GM18909 (cell line): ENCODE measurements around the gene GALC.
A peak's percentile ranks its signal among the peaks of the same experiment; 100 is the strongest.

ENCODE experiments used
- ATAC-seq: cut with Tn5 transposase; IDR thresholded peaks from one replicate; pipeline ENCODE4 v1.9.1; 2021; ENCODE audit warnings: mild to moderate bottlenecking; ENCODE audit not compliant: unreplicated experiment, poor library complexity

The GALC gene

GRCh38 chr14:87966816-87967215 is 26.2 kb downstream of the GALC start:
- ATAC-seq = no peak

GRCh38 chr14:87961246-87961645 is 31.7 kb downstream of the GALC start:
- ATAC-seq = no peak

GRCh38 chr14:87960013-87960787 is 32.8 kb downstream of the GALC start:
- ATAC-seq = no peak

GRCh38 chr14:87955501-87955900 is 37.5 kb downstream of the GALC start:
- ATAC-seq = no peak

GRCh38 chr14:87952307-87953094 is 40.5 kb downstream of the GALC start:
- peak; percentile 93 for ATAC-seq

- no peak for ATAC-seq
Observed at GRCh38 chr14:87944987-87945604, 47.9 kb downstream of the GALC start.

- no peak for ATAC-seq
Observed at GRCh38 chr14:87940894-87941293, 52.1 kb downstream of the GALC start.

GRCh38 chr14:87940382-87940781 is 52.6 kb downstream of the GALC start:
- ATAC-seq = peak; percentile 96

GRCh38 chr14:87935886-87936285 is 57.1 kb downstream of the GALC start:
- no peak for ATAC-seq

GRCh38 chr14:87935081-87935828 is 57.7 kb downstream of the GALC start:
- no peak for ATAC-seq

GRCh38 chr14:87934185-87934584 is 58.8 kb downstream of the GALC start:
- ATAC-seq = no peak

GRCh38 chr14:87916886-87917275 is 76.1 kb downstream of the GALC start:
- ATAC-seq = no peak

- no peak for ATAC-seq
Observed at GRCh38 chr14:87916103-87916885, 76.7 kb downstream of the GALC start.

- ATAC-seq = no peak
Observed at GRCh38 chr14:87908550-87908949, 84.4 kb downstream of the GALC start.

- no peak for ATAC-seq
Observed at GRCh38 chr14:87901652-87902051, 91.3 kb downstream of the GALC start.

- no peak for ATAC-seq
Observed at GRCh38 chr14:87901236-87901635, 91.7 kb downstream of the GALC start.

- no peak for ATAC-seq
Observed at GRCh38 chr14:87899228-87899627, 93.8 kb downstream of the GALC start.

- ATAC-seq = no peak
Observed at GRCh38 chr14:87898301-87898700, 94.7 kb downstream of the GALC start.

GRCh38 chr14:87896393-87897380 is 96.3 kb downstream of the GALC start:
- ATAC-seq = peak; percentile 74
